Tongue (tissue), 2 donors: ENCODE data around the gene RACGAP1. TPM values are rescaled to one million over a fixed set of nuclear protein-coding genes. Genes with fewer than 3 reads are reported as not detected.

ENCODE experiments used
- DNase-seq: peaks from one replicate; pipeline ENCODE4 v3.0.0-alpha.2; 2015
- total RNA-seq: library from RNA; depleted of rRNA; stranded (reverse); fragments of >200 nt; gene quantifications from one replicate; pipeline ENCODE4 v1.2.3, GENCODE V29; 2014

RACGAP1 gene
- total RNA-seq, 1 donor from 2014 or later = 31.8 TPM

DNA sequence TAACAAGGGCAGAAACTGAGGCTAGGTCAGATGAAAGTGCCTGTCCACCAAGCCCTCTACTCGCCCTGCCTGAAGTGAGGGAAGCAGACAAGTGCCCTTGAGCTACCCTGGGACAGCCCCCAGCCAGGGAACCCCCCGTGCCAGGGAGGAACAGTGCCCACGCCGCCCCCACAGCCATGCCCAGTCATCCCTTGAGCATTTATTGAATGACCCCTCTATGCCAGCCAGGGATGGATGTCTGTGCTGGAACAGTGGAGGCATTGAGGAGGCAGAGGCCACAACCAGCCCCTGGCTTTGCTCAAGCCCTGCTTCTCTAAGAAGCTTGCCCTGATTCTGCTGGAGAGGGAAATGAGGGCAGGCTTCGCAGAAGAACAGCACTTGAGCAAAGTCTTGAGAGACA lies 56.3 kb downstream of the RACGAP1 start:
- peak; percentile 36 for DNase-seq

DNA sequence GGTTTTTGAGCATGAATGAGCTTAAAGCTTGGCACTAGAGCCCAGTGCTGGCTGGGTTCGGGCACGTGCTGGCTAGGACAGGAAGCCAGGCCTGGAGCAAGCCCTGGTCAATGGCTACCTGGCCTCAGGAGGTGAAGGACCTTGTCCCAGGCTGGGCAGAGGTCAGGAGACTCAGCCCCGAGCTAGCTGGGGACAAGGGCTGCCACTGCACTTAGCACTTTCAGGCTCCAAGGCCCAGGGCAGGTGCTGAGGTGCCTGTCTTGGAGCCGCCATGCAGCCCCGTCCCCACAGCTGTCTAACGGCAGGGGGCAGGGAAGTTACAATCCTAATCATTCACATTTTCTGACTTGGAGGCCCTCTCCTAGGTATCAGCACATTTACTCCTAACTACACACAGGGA lies 56.8 kb downstream of the RACGAP1 start:
- no peak for DNase-seq

DNA sequence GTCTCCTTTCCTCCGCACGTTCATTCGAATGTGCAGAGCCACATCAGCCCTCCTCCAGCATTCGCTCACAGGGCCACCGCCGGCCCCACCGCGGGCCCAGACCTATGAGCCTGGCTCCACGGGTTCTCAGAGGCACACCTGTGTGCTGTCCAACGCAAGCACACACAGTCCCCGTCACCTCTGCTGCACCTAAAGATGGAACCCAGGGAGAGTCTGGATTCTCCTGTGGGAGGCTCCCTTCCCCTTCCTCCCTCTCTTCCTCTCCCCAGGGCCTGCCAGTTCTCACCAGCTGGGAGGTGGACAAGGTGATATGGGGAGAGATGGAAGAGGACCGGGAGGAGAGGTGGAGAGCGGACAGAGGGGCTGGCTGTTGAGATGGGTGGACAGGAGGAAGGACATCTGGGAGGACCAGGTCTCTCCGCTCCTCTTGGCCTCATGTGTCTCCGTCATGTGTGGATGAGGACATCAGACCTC lies 57.5 kb downstream of the RACGAP1 start:
- no peak for DNase-seq

GRCh38 chr12:49967042-49967776 lies 58.1 kb downstream of the RACGAP1 start:
- peak; percentile 92 for DNase-seq

DNA sequence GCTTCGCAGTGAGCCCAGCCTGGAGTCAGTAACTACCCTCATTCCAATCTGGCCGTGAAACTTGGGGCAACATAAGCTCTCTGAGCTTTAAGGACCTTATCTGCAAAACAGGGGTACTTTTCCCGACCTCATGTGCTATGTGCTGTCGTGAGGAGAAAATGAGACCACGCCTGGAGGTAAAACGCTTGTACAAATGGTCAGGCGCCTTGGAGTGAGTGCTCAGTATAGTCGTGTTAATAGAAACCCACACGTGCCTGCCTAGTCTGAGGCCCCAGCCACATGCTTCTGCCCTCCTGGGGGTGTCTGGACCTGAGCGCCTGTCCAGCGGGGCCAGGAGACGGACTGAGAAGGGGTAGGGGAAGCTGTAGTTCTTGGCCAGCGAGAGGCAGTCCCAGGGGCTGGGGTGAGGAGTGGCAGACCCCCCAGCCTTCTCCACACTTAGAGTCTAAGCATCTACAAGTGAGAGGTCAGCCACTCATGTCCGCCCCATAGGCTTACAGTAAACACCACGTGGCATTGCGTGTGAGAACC lies 58.7 kb downstream of the RACGAP1 start:
- no peak for DNase-seq

DNA sequence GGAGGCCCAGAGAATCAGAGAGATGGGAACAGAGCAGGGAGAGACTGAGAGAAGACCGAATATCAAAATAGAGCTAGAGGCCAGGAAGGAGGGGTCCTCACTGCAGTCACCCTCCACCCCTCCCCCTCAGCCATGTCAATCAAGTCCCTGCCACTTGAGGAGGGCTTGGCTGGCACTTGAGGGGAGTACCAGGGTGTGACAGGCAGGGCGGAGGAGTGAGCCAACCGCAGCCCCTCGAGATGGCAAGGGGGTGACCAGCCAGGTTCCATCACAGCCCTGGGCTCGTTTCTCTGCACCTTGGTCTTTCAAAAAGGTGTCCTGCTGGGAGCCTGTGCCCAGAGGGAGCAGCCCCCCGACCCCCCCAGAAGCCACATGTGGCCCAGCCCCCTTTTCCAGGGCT lies 59.5 kb downstream of the RACGAP1 start:
- DNase-seq = no peak

- no peak for DNase-seq
Observed at GRCh38 chr12:49964849-49965624, 60.3 kb downstream of the RACGAP1 start.

- no peak for DNase-seq
Observed at GRCh38 chr12:49963976-49964815, 61.1 kb downstream of the RACGAP1 start.

GRCh38 chr12:49962861-49963765 lies 62.2 kb downstream of the RACGAP1 start:
- peak; percentile 77 for DNase-seq

- no peak for DNase-seq
Observed at GRCh38 chr12:49961993-49962764, 63.1 kb downstream of the RACGAP1 start.

GRCh38 chr12:49961111-49961922 lies 64.0 kb downstream of the RACGAP1 start, which contains the start of gene AQP5:
TSS of gene AQP5 (plus strand) at chr12:49961872. CDS start at chr12:49962018, 146 bp downstream.
- no peak for DNase-seq

DNA sequence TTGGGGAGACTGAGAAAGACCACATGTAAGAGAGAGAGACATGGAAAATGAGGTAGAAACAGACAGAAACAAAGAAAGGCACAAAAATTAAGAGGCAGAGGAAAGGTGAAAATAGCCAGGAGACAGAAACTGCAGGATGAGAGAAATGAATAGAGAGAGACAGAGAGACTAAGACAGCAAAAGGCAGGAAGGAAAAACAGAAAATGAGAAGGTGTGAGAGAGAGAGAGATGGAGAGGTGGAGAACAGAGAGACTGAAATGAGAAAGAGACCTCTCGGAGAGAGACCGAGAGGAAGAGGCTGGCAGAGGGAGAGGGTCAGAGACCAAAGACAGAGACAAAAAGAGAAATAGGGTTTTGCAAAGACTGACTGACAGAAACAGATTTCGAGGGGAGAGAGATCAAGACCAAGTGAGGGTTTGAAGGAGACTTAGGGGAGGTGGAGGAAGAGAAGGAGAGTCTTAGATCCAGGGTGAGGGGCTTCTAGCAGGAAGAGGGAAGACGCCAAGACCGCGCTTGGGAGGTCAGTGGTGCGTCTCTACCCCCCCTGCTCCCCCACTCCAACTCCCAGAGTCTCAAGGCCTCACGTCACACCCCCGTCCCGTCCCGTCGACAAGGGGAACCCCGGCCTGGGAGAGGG lies 64.7 kb downstream of the RACGAP1 start:
- DNase-seq = no peak

DNA sequence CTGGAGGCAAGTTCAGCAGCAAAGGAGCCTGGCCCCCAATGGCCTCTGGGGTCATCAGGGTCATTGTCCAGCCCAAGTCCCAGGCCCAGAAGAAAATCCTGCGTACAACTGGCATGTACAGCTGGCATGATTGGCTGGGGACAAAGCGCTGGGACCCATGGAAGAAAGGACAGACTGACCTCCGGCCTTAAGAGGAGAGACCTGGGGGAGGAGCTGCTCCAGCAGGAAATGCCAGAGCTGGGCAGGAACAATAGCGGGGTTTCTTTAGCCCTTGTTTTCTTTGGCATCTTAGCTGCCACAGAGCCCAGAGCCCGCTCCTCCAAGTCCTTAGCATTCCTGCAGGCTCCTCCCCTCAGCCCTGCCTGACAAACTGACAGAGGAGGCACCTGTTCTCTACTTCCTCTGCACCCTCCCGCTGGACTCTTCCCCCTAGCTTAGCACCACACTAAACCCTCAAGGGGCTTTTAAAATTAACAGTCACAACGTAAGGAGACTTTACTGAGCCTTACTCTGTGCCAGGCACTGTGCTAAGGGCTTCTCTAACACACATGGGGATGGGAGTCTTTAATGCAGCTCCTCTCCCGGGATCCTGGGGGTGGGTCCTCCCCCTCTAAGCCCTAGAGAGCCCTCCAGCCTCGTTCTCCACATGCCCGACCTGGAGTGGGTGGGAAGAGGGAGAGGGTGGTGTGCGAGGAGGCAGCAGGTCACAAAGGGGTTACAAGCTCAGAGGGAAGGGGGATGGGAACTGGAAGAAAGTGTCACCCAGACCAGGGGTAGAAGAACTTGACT lies 65.4 kb downstream of the RACGAP1 start:
- DNase-seq = peak; percentile 48

DNA sequence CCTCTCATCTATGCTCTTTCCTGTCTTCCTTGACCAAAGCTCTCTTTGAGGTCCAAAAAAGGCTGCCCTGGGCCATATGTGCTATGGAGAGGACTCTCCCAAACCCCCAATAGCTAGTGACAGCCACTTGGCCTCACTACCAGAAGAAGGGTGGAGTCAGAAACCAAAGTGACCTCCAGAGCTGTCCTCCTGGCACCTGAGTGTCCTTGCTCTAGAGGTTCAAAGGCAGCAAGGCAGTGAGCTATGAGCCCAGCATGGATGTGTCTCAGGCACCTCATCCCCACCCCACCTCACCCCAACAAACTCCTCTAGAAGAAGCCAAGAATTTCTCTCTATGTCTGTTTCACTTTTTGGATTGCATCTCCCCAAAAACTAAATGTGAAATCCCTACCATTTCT lies 67.7 kb downstream of the RACGAP1 start:
- no peak for DNase-seq

DNA sequence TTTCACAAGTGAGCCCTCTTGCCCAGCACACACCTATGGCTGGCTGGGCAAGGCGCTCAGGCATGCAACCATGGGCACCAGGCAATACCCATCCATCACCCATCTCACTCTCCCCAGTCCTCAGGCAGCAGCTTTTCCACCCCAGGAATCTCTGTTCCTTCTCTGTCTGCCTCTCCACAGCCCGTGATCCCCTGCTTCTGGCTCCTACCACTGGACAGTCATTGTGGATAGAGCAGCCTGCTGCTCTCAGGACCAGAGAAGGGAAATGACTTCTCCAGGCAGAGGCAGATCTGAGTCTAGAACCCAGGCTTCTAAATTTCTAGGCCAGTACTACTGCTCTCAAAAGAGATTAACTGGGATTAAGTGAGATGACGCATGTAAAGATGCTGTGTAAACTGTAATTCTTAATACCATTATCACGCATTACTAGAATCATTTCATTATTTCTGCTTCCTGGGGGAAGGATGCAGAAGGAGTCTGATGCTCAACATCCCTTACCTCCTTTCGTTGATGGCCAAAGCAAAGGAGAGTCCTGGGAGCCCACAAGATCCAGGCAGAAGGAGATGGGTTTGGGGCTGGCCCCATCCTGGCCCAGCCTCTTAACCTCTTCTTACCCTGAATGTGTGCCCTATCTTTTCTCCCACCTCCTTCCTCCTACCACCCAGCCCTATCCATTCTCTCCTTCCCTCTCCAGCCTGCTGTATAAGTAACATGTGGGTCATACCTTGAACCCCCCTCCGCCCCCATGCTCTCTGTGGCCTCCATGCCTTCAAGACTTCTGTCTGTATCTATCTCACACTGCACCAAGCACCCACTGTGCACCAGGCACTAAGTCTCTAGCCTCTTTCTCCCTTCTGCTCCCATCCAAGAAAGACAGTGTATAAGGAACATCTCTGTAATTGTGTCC lies 68.4 kb downstream of the RACGAP1 start:
- DNase-seq = no peak

- no peak for DNase-seq
Observed at GRCh38 chr12:49955899-49956662, 69.2 kb downstream of the RACGAP1 start.
